Suprapubic skin (tissue), 4 donors: Measurements from ENCODE around the gene S100A14. TPM values are rescaled to one million over a fixed set of nuclear protein-coding genes. Genes with fewer than 3 reads are reported as not detected.

Experiments used
- DNase-seq, 2 donors: peaks; one replicate each; pipeline ENCODE4 v3.0.0-alpha.2; 2019; ENCODE audit warnings: low spot score in 2 of 2
- H3K27ac ChIP-seq: fragments of 200-600 bp; sonication (generic); one replicate; pipeline ENCODE4 v1.5.1; 2019
- H3K27me3 ChIP-seq: fragments of 200-600 bp; sonication (generic); one replicate; pipeline ENCODE4 v1.5.1; 2019
- H3K36me3 ChIP-seq: fragments of 200-600 bp; sonication (generic); one replicate; pipeline ENCODE4 v1.5.1; 2019
- H3K4me1 ChIP-seq: fragments of 200-600 bp; sonication (generic); one replicate; pipeline ENCODE4 v1.5.1; 2019
- H3K4me3 ChIP-seq: fragments of 200-600 bp; sonication (generic); one replicate; pipeline ENCODE4 v1.5.1; 2019; ENCODE audit warnings: mild to moderate bottlenecking
- H3K9me3 ChIP-seq: fragments of 200-600 bp; sonication (generic); one replicate; pipeline ENCODE4 v1.5.1; 2019
- CTCF ChIP-seq, 2 donors: fragments of 200-600 bp in 1 of 2; fragments of 450-650 bp in 1 of 2; sonication (generic) in 1 of 2; IDR thresholded peaks; one replicate each; pipeline ENCODE4 v1.5.1; 2016 to 2019; ENCODE audit warnings: antibody characterized with exemption in 2 of 2, mild to moderate bottlenecking in 1 of 2, moderate library complexity in 1 of 2
- EP300 ChIP-seq: sonication (generic); formaldehyde crosslinking; IDR thresholded peaks from one replicate; pipeline ENCODE4 v1.6.1; 2017; ENCODE audit warnings: antibody characterized with exemption
- POLR2A ChIP-seq, 2 donors: fragments of 450-650 bp; IDR thresholded peaks; one replicate each; pipeline ENCODE4 v1.6.1; 2017; ENCODE audit warnings: antibody characterized with exemption in 2 of 2, mild to moderate bottlenecking in 2 of 2, moderate library complexity in 2 of 2
- POLR2AphosphoS5 ChIP-seq, 3 donors: sonication (generic); formaldehyde crosslinking; IDR thresholded peaks; one replicate each; pipeline ENCODE4 v1.6.1; 2017; ENCODE audit warnings: antibody characterized with exemption in 3 of 3
- WGBS: methylation state at CpG from one replicate; pipeline ENCODE4 v1.1.5; 2018; 5-methylcytosine and 5-hydroxymethylcytosine counted together
- total RNA-seq, 4 donors: library from RNA; depleted of rRNA; stranded (reverse); fragments of >200 nt; gene quantifications; one replicate each; pipeline ENCODE4 v1.1.0, GENCODE V29; 2016

Gene S100A14
- total RNA-seq, 4 donors from 2014 or later: 252 to 555 (median 445) TPM

GRCh38 chr1:153567621-153568366 lies 48.3 kb downstream of the S100A14 start:
- TF ChIP-seq EP300 (no peak), POLR2A (IDR thresholded peaks at IDR 0.05) (no peak), POLR2AphosphoS5 (IDR thresholded peaks at IDR 0.05) (peak in 1 of 3 donors; percentile 32)
- Histone ChIP-seq H3K4me3 (peak overlapping the region; percentile 37), H3K27me3 (no peaks in the 10 kb centered on the region), H3K4me1 (peaks cover 65% of the 10 kb centered on the region), H3K27ac (peak overlapping the region; percentile 99), H3K9me3 (no peaks in the 10 kb centered on the region), H3K36me3 (no peaks in the 10 kb centered on the region)
- WGBS: 43% methylated on average over 20 of the region's 22 CpGs
- no peak for DNase-seq

- 53% methylated on average over 9 of the region's 16 CpGs for WGBS
- Histone ChIP-seq H3K4me1 (peaks cover 59% of the 10 kb centered on the region), H3K27me3 (no peaks in the 10 kb centered on the region), H3K36me3 (no peaks in the 10 kb centered on the region), H3K4me3 (peak overlapping the region; percentile 29), H3K27ac (peak overlapping the region; percentile 99), H3K9me3 (no peaks in the 10 kb centered on the region)
- TF ChIP-seq EP300 (peak; percentile 30), CTCF (IDR thresholded peaks at IDR 0.05) (no peak), POLR2AphosphoS5 (IDR thresholded peaks at IDR 0.05) (peak in 2 of 3 donors; percentile 71 to 92)
- peak; percentile 98 to 99 for DNase-seq
Observed at GRCh38 chr1:153566414-153567371, 49.4 kb downstream of the S100A14 start.

GRCh38 chr1:153565529-153566374 lies 50.4 kb downstream of the S100A14 start, which contains the start of gene S100A2:
Gene S100A2 (minus strand): TSS chr1:153565844. CDS start chr1:153563877, 1,967 bp downstream.
- 24% methylated on average over 8 of the region's 8 CpGs for WGBS
- Histone ChIP-seq H3K27me3 (no peaks in the 10 kb centered on the region), H3K9me3 (no peaks in the 10 kb centered on the region), H3K4me3 (peak within 1 kb of the TSS; percentile 36), H3K36me3 (no peaks in the 10 kb centered on the region), H3K27ac (peak within 1 kb of the TSS; percentile 99), H3K4me1 (peaks cover 59% of the 10 kb centered on the region)
- peak in 1 of 2 donors; percentile 87 for DNase-seq
- TF ChIP-seq POLR2A (IDR thresholded peaks at IDR 0.05) (peak in 1 of 2 donors; percentile 31), CTCF (IDR thresholded peaks at IDR 0.05) (no peak), POLR2AphosphoS5 (IDR thresholded peaks at IDR 0.05) (no peak), EP300 (no peak)

Other genes with a start within 250 kb of the S100A14 start
- not detected for gene S100A12, start 240.7 kb downstream of the S100A14 start, total RNA-seq
- 10 to 100 TPM in 3 of 4 donors, 1 to 10 TPM in 1; 5.7 to 38.4 (median 19.5) TPM for gene S100A8, start 225.3 kb downstream of the S100A14 start, total RNA-seq
- gene S100A7A, start 199.8 kb downstream of the S100A14 start, total RNA-seq: under 1 TPM in 1 of 4 donors, not detected in 3; 0.10 TPM
- gene S100A7, start 155.7 kb downstream of the S100A14 start, total RNA-seq: 100 to 1,000 TPM in 1 of 4 donors, 10 to 100 TPM in 2, 1 to 10 TPM in 1; 5.1 to 107 (median 20.2) TPM
- gene S100A6, start 80.3 kb downstream of the S100A14 start, total RNA-seq: 100 to 1,000 TPM; 135 to 264 (median 241) TPM
- gene S100A5, start 75.4 kb downstream of the S100A14 start, total RNA-seq: not detected
- 100 to 1,000 TPM in 3 of 4 donors, 10 to 100 TPM in 1; 89.3 to 229 (median 175) TPM for gene S100A4, start 70.5 kb downstream of the S100A14 start, total RNA-seq
- gene S100A3, start 67.1 kb downstream of the S100A14 start, total RNA-seq: 100 to 1,000 TPM in 1 of 4 donors, 10 to 100 TPM in 2, not detected in 1; 42.6 to 342 (median 88.0) TPM
- gene S100A2, start 50.5 kb downstream of the S100A14 start, total RNA-seq: 100 to 1,000 TPM; 127 to 519 (median 267) TPM
- 100 to 1,000 TPM; 133 to 668 (median 414) TPM for gene S100A16, start 3.2 kb downstream of the S100A14 start, total RNA-seq
- 10 to 100 TPM; 28.0 to 55.4 (median 43.1) TPM for gene S100A13, start 11.2 kb upstream of the S100A14 start, total RNA-seq
- gene S100A1, start 12.1 kb upstream of the S100A14 start, total RNA-seq: 10 to 100 TPM; 17.9 to 33.2 (median 21.1) TPM
- gene CHTOP, start 17.7 kb upstream of the S100A14 start, total RNA-seq: 10 to 100 TPM; 56.8 to 78.1 (median 58.2) TPM
- gene SNAPIN, start 42.4 kb upstream of the S100A14 start, total RNA-seq: 10 to 100 TPM; 33.6 to 41.1 (median 35.6) TPM
- gene ILF2, start 54.7 kb upstream of the S100A14 start, total RNA-seq: 100 to 1,000 TPM in 3 of 4 donors, 10 to 100 TPM in 1; 68.2 to 149 (median 127) TPM
- gene NPR1, start 62.4 kb upstream of the S100A14 start, total RNA-seq: 10 to 100 TPM in 1 of 4 donors, 1 to 10 TPM in 3; 4.7 to 19.2 (median 6.9) TPM
- 10 to 100 TPM; 38.3 to 75.4 (median 43.9) TPM for gene INTS3, start 111.7 kb upstream of the S100A14 start, total RNA-seq
- gene SLC27A3, start 159.1 kb upstream of the S100A14 start, total RNA-seq: 10 to 100 TPM; 18.3 to 72.3 (median 39.6) TPM